Ramos (cell line): ENCODE data around the gene LCAT.

Source experiments
- in situ Hi-C: fragments of 300-500 bp; cut with MboI; formaldehyde crosslinking; loops from one replicate; pipeline ENCODE4 v1.14.3; 2022; ENCODE audit warnings: low sequenced_read_pairs; ENCODE audit not compliant: unreplicated experiment

Gene LCAT

DNA sequence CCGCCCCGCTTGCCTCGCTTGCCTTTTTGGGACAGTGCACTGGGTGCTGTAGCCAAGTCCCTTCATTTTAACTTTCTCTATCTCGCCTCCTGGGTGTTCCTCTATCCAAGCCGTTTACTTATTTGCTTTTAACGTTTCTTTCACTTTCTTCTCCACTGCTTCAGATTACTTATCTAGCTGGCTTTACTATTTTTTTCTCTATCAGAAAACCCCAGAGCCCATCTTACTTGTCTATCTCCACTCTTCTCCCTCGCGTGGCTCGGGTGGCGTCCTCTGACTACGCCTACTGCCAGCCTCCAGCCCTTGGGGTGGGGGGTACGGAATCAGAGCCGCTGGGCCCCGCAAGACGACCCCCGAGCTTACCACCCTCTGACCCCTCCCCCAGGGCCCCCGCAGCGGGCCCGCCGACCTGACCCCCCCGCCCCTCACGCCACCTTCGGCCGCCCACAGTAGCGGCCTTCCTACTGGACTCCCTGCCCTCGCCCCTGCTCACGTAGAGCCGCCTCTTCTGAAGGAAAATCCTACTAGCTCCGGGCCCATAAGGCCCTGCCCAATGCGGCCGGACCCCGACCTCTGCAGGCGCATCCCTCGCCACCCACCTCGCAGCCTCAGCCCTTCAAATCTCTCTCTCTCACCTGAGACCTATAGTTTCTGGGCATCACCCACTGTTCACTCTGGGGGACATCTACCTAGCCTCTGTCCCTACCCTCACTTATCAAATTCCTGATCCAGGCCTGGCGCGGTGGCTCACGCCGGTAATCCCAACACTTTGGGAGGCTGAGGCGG lies 25.5 kb upstream of the LCAT start:
- in situ Hi-C loops, result no loop called here

DNA sequence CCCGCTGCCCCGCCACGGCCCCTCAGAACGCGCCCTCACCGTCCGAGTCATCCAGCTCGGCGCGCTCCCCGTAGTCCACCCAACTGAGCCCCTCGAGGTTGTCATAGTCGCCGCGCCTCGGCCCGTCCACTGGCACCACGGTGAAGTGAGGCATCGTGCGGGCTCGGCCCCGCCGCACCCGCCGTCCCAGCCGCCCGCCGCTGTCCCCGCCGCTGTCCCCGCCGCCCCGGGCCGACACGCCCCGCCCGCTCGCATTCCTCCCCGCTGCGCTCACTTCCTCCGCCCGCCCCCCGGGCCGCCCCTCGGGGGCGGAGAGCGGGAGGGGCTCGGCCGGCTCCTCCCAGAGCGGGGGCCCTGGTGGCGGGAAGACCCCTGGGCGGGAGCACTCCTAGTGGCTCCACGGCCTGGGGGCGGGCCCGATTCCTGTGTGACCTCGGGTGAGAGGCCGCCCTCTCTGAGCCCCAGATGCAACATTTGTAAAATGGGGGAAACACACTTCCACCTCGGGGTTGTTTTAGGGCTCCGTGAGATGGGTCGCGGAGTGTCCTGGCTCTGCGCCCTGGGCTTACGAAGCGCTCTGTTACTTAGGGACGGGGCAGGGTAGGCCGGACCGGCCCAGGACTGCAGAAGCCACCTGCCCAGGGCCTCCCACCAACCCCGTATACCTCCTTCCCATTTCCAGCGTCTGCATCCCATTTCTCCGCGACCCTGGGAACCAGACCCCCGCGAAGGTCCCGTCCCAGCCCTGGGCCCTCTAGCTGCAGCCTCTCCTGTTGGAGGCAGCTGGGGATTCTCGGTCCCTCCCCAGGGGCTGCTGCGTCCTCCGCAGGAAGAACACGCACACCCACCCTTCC lies 24.7 kb upstream of the LCAT start, which contains the start of gene SLC12A4:
TSS of gene SLC12A4 (minus strand) at position 238 of the 854 bp plus-strand sequence. CDS start at position 154, 84 bp downstream.
- in situ Hi-C loops, result no loop called here

DNA sequence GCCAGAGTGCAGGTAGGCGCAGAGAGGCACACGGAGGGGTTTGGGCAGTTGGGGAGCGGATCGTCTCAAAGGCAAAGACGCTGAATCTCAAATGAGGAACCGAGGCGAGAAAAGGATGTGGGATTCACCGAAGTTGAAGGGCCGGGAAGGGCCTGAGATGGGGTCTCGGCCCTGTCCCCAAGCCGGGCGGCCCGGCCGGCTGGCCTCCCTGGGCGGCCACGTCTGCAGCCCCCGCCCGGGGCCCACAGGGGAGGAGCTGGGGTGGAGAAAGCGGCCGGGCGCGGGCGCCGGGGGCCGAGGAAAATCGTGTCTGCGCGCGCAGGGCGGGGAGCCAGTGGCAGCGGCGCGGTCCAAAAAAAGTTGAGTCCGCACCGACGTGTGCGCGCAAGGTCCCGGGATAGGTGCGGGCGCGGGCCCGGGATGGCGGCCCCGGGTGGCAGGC lies 24.1 kb upstream of the LCAT start:
- in situ Hi-C loops, result no loop called here

DNA sequence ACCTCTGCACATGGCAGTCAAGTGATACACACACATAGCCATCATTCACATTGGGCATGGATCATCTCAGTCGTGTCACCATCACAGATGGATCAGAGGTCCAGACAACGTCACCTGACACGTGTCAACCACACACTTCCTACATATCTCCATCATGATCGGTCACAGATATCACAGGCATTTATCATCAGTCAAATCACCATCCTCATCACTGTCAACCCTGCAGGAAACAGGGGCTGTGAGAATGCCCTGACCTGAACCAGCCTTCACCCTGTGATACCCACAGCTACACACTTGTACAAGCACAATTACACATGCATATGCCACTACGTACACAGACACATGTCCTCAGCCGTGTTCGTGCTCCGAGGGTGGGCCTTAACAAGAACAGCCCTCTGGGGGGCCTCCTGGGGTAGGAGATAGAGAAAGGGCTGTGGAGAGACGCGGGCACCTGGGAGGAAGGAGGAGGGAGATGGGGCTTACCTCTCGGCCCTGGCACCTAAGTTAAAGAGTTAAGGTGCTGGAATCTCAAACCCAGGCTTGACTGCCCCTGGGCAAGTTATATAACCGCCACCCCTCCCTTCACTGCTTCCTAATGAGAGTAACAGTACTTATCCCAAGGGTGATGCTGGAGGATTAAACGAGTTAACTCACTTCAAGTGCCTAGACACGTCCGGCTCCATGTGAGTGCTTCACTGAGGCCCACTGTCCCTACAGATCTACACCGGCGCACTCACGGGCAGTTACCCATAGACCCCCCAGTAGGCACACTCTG lies 23.4 kb upstream of the LCAT start:
- in situ Hi-C loops, result no loop called here

DNA sequence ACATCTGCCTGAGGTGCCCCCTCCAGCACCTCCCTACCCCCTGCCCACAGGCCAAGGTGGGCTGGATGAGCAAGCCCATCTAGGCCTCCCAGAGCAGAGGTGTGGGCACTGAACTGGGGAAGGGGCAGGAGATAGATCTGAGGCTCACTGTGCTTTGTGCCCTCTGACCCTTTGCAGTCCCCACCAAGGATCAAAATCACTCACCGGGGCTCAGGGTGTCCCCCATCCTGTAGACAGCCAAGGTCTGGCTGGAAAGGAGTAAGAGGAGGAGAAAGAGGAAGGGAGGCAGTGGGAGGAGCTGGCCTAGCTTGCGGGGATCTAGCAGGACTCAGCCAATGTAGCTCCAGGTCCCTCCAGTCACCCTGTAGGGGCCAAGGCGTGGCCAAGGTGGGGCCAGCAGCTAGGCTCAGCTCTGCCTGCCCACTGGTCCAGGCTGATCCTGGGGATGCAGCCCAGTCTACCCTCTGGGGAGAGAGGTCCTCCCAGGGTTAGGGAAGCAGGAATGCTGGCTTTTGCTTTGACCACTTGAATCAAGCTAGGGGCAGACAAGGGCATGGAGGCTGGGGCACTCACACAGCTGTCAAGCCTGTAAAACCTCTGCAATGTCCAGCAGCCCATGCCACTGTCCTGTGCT lies 22.7 kb upstream of the LCAT start:
- in situ Hi-C loops, result no loop called here

DNA sequence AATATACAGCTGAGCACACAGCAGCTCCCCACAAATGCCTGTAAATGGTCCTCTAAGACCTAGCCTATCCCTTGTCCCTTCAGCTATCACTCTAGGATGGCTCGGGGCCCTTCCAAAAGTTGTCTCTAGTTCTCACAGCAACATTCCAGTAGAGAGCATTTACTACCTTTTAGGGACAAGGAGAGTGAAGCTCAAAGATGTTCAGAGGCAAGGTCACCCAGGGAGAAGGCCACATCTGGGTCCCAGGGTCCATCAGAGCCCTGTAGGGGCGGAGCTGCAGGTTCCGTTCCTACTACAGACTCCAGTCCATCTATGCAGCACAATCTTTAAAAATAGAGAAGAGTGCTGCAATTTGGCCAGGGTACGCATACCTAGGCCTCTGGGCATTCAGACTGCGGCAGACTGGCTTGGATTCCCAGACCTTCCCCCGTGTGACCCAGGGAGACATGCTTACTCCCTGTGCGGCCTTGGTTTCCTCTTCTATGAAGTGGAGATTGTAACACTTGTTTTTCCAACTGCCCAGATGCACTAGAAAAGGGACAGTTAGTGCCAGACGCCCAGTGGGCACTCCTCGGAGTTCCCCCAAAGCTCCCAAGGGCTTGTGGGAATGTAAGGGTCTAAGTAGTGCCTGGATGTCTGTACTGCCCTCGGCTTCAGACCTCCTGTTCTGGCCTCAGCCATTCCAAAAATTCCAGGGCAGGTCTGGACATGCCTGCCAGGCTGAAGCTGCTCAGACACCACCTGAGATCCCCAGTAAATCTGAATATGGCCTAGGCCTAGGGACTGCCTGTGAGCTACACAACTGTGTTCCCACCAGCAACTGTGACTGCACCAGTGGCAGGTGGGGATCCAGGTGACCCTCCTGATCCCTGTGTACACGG lies 22.0 kb upstream of the LCAT start:
- in situ Hi-C loops, result no loop called here

DNA sequence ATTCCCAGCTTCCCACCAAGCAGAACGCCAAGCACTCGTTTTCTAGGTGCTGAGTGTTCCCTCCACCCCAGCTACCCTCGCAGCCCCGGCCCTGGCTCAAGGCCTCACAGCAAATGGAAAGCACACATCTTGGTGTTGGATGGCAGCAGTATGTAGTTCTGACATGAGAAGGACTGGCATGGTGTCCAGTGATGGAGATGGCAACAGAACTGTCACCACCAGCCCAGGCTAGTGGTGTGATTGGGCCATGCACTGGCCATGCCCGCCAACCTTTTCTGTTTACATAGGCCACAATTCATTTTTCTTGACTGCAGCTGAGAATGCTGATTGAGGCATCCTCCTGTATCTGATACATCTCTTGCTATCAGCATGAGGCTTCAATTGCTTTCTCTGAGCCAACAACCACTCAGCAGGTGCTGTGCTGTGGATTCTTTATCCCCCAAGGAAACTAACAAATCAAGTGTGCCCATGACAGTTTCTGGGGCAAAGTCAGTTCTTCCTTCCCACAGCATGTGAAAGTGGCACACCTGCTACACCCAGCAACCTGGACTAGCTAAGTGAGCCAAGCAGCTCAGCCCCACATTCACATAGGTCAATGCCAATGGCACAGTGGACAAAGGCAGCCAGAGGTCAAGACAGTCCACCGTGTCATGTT lies 20.7 kb upstream of the LCAT start:
- in situ Hi-C loops, result no loop called here

DNA sequence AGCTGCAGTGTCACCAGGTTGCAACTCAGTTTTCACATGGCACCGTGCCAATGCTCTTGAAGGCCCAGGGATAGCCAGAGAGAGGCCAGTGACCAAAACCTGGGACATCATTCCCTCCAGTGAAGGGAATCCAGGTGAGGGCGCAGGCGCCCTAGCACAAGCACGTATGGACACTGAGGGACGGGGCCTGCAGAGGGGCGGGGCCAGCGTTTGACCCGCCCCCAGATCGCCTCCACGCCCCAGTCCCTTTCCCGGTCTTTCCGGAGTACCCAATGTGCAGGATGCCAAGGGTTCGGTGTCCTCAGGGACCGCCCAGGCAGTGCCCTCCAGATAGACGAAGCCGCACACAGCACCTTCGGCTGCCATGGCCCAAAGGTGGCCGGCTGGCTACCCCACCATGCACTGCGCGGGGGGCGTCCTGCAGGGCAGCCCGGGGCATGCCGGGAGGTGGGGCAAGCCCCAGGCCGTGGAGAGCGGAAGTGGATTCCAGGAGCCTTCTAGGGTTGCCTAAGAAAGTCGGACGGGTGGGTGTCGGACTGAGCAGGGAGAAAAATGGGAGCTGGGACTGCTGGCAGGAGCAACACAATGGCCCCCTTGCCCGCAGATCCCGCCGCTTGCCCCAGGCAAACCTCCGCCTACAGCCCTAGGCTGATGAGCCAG lies 19.9 kb upstream of the LCAT start:
- in situ Hi-C loops, result no loop called here

DNA sequence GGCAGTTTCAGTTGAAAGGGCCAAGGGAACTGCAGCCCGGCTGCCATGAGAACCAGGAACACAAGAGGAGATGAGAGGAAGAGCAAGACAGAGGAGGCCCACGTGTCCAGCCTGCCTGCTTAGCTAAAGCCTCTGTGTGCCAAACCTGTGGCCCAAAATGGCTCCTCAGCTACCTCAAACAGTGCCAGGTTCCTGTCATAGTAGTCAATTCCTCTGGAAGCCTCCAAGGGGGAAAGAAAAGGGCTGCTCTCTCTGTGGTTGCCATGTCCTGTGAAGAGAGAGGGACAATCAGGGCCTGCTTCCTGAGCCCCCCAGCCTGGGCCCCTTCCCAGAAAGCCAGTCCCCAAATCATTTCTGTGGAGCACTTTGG lies 19.4 kb upstream of the LCAT start:
- in situ Hi-C loops, result no loop called here

DNA sequence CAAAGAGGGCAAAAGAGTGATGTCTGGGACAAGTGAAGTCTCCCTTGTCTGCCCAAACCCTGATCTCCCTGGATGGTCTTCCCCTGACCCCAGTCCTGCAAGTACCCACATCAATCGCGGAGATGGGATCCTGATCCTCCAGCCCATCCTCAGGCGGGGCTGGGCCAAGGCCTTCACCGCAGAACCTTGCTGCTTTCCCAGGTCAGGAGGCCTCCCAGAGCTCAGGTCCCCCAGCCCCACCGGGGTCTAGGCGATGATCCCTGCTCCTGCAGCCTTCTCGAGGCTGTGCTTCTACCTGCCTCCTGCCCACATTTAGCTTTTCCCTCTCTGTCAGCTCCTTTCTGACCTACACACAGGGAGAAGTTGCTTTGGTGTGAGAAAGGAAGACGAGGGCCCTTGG lies 18.2 kb upstream of the LCAT start:
- in situ Hi-C loops, result no loop called here

DNA sequence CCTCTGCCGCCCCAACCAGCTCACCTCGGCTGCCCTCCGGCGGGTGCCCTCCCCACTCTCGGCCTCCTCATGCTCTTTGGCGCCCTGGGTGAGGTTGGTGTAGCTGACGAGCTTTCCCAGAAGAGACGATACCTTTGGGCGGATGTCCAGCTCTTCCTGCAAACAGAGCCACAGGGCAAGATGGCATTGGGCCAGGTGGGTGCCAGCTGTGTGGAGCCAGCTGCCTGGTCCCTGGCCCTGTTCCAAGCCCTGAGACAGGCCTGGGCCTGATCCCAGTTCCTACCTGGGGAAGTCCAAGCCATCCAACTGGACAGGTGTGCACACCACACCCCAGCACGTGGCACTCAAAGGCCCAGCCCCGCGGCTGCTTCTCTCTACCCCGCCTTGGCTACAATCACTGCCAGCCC lies 17.6 kb upstream of the LCAT start:
- in situ Hi-C loops, result no loop called here

DNA sequence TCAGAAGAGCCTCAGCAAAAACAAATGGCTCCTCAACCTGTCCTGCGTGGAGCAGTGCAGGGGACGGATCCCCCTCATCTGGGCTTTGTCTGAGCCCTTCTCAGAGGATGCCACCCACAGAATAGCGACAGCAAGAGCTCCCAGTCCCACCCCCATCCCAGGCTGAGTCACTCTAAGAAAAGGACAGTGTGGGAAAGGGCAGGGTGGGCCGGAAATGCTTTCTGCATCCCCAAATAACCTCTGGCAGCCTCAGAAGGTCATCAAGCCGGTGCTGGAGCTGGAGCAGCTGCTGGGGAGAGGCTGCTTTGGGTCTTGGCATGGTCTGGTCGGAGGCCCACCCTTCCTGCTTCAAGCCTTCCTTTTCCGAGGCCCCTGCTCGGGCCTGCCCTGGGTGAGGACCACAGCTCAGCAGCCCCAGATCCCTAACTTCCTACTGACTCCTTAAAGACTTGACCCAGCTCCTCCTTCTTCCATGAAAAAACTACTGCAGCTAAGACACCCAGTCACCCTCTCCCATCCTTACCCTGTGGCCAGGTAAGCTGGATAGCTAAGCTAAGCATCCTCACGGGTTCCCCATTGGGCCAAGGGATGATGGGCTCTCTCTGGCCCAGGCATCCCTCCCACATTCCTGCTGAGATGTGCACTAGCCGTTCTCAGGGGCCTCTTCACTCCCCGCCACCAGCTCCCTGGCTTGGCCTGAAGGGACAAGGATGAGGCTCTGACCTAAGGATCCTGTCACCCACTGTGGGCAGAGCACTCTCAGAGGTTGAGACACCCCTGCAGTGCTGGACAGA lies 15.8 kb upstream of the LCAT start:
- in situ Hi-C loops, result no loop called here

DNA sequence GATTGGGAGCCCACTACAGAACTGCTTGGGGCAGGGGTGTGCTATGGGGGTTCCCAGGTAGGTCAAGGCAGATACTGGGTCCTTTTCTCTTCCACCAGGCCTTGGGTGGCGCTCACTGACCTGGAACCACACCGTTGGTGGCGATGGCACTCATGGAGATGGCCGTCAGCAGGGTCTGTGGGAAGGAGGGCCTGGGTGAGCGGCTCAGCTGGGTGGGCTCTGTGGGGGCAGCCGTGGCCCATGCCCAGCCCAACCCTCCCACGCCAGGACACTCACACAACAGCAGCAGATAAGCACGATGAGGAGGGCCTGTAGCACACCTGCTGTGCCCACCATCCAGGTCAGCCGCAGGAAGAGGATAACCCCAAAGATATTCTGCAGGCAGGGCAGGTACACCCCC lies 13.7 kb upstream of the LCAT start:
- in situ Hi-C loops, result no loop called here

DNA sequence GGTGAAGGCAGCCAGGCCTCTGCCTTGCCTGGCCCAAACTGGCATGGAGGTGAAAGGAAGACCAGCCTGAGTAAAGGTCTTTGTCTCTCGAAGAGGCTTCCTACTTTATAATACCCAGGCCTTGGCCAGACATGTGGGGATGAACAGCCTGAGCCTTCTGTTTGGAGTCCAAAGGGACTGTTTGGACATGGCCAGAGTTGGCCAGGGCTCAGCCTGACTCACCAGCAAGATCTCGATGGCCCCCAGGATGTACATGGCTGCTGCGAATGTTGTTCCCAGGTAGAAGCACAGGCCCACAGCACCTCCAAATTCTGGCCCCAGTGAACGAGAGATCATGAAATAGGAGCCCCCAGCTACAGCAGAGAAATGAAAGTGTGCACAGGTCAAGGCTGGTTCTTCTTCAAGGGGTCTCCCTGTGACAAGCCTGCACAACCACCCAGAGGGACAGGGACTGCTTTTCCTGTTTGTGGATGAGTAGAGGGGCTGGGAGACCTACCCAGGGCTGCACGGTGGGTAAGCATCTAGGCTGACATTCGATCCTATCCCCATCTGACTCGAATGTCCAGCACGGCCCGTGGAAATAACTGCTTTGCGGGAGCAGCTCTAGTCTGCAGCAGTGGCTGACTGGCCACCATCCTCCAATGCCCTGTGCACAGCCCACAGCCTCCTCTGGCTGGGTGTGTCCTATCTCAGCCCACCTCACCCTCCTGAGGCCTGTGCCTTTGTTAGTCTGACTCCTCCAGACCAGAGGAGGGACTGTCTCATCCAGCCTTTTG lies 10.7 kb upstream of the LCAT start:
- in situ Hi-C loops, result no loop called here

DNA sequence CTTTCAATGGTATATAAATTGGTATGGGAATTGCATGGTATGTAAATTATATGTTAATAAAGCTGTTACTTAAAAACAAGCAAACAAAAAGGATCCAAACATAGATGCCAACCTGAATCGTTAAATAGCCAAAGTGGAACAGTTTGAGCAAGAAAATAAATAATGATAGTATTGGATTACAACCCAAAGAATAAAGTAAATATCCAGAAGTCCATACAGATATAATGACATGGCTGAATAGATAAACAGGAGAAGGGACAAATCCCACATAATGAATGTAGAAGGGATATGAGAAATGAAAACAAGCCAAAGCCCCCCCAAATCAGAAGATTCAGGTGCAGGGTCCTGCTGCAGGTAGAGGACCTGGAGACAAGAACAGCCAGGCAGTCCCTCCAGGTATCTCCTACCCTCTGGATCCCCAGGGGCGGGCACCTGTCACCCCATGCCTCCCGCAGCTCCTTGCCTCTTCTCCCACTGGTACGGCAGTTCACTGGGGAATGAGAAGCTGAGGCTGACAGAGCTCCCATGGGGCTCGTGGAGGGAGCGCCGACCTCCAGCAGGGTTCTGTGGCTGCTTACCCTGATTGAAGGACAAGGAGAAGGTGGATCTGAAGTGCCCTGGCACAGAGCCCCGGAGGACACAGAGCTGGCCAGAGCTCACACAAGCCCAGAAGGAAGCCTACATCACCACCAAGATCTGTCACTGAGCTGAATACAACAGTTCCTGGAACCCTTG lies 9.9 kb upstream of the LCAT start:
- in situ Hi-C loops, result no loop called here

DNA sequence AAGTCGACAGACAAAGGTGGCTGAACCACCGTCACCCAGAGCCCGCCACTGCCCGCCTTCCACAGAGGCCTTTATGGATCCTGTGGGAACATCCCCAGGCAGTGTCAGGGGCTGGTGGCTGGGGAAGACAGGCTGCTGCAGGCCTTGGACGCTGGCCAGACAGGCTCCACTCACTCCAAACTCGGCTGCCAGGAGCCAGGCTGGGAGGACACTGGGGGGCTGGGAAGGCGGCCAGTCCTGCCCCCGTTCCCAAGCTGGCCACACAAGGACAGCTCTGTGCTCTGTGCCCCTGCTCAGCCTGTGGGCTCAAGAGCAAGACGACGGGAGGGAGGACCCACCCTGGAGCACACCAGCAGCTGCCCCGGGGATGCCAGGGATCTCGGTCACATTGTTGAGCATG lies 7.6 kb upstream of the LCAT start:
- in situ Hi-C loops, result no loop called here
